Measurements from ENCODE around the gene TGM1. TPM values are rescaled to one million over a fixed set of nuclear protein-coding genes. Genes with fewer than 3 reads are reported as not detected.

TGM1 gene
- polyA plus RNA-seq, 1 of the 3 experiments (the other 2 are of a cell fraction): 2.7 TPM

DNA sequence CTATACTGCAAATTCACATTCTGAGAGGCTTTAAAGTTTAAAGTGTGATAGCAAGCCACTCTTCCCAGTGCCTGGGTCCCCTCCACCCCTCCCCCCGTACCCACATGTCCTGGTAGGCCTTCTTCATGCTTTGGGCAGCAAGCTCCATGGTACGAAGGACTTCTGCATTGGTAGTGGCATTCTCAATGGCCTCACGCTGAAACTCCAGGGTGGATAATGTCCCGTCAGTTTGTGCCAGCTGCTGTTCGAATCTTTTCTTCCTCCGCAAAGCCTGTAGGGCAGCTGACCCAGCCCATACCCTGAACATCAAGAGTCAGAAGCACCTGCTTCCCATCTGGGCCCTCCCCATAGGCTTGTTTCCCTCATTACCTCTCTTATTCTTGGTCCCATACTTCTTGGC, 51.7 kb downstream of the TGM1 start (continued):
- TF ChIP-seq TEAD4 (IDR thresholded peaks at IDR 0.05; ENCODE audit: borderline replicate concordance, insufficient read depth) (no peak), FOXJ3 (CRISPR knock-in tag; IDR thresholded peaks at IDR 0.05) (no peak), FOXM1 (IDR thresholded peaks at IDR 0.05; ENCODE audit: low read depth) (no peak)

DNA sequence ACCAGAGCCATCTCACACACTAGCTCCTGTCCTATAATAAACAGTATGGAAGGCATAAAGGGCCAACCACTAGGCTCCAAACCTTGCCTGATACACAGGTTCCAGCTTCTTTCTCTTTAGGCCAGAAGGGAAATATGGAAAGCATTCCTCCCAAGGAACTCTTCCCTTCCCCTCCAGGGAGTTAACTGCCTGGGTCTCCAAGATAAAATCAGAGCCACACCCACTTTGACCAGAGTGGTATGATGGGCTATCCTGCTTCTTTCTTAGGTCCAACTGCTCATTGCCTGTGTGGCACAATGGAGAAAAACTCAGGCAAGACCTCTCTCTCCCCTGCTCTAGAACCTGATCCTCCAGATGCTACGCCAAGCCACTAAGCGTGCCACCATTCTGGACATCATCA, 55.4 kb downstream of the TGM1 start:
- Histone ChIP-seq H3K9me2 (no peaks in the 10 kb centered on the region), H3K79me2 (ENCODE audit: insufficient read depth) (peaks cover 23% of the 10 kb centered on the region), H3K27me3 (ENCODE audit: insufficient read depth) (no peaks in the 10 kb centered on the region), H4K20me1 (ENCODE audit: insufficient read depth) (no peaks in the 10 kb centered on the region), H3F3A (replicated peaks; ENCODE audit: insufficient read depth) (peaks cover 8% of the 10 kb centered on the region), H3K9me3 (no peaks in the 10 kb centered on the region), H3K4me1 (ENCODE audit: control insufficient read depth in 1 of 2, insufficient read depth in 2 of 2, low read depth in 1 of 2, low read length in 1 of 2) (no peaks in the 10 kb centered on the region; a peak in 1 of 4 replicates), H2AFZ (ENCODE audit: low read depth) (no peak overlapping the region), H3K36me3 (replicated peaks in 1 of 2; ENCODE audit: control insufficient read depth in 1 of 2, insufficient read depth in 2 of 2, low read length in 1 of 2) (peaks cover 53 to 55% of the 10 kb centered on the region in 2 experiments), H3K4me3 (ENCODE audit: low read depth in 2 of 2, low read length in 1 of 2) (no peak overlapping the region), H3K27ac (ENCODE audit: low read depth in 2 of 2, low read length in 1 of 2) (no peak overlapping the region), H3K9ac (no peak overlapping the region), H3K4me2 (no peak overlapping the region)
- DNase-seq: no peak
- ChIA-PET CTCF (interaction anchor here (1.1 to 1.2 kb wide), 2 partner anchors 8 to 101 kb away, joined by 3 to 4 read pairs; partner anchors contain the start of gene MDP1), POLR2A (interaction anchor here (1.1 kb wide), 1 partner anchor 12 kb away, joined by 3 read pairs; the partner anchor contains the start of gene TM9SF1)
- WGBS (ENCODE audit: low lambda C conversion rate): 95% methylated on average over 2 of the region's 2 CpGs
- TF ChIP-seq, protein P1, sequence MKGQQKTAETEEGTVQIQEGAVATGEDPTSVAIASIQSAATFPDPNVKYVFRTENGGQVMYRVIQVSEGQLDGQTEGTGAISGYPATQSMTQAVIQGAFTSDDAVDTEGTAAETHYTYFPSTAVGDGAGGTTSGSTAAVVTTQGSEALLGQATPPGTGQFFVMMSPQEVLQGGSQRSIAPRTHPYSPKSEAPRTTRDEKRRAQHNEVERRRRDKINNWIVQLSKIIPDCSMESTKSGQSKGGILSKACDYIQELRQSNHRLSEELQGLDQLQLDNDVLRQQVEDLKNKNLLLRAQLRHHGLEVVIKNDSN (IDR thresholded peaks at IDR 0.05; ENCODE audit: borderline replicate concordance, low read depth): no peak
- TF ChIP-seq CHD2 (IDR thresholded peaks at IDR 0.05; ENCODE audit: low read length, partially characterized antibody): no peak
- TF ChIP-seq, protein P2, sequence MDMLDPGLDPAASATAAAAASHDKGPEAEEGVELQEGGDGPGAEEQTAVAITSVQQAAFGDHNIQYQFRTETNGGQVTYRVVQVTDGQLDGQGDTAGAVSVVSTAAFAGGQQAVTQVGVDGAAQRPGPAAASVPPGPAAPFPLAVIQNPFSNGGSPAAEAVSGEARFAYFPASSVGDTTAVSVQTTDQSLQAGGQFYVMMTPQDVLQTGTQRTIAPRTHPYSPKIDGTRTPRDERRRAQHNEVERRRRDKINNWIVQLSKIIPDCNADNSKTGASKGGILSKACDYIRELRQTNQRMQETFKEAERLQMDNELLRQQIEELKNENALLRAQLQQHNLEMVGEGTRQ (IDR thresholded peaks at IDR 0.05; ENCODE audit: borderline replicate concordance, low read depth, low read length): no peak
- TF ChIP-seq RXRA (IDR thresholded peaks at IDR 0.05; ENCODE audit: borderline replicate concordance, low read depth): no peak
- no peak for TF ChIP-seq SIN3A (IDR thresholded peaks at IDR 0.05; ENCODE audit: borderline replicate concordance, low read depth, low read length)
- TF ChIP-seq JUND (IDR thresholded peaks at IDR 0.05): no peak
- TF ChIP-seq, protein P3, sequence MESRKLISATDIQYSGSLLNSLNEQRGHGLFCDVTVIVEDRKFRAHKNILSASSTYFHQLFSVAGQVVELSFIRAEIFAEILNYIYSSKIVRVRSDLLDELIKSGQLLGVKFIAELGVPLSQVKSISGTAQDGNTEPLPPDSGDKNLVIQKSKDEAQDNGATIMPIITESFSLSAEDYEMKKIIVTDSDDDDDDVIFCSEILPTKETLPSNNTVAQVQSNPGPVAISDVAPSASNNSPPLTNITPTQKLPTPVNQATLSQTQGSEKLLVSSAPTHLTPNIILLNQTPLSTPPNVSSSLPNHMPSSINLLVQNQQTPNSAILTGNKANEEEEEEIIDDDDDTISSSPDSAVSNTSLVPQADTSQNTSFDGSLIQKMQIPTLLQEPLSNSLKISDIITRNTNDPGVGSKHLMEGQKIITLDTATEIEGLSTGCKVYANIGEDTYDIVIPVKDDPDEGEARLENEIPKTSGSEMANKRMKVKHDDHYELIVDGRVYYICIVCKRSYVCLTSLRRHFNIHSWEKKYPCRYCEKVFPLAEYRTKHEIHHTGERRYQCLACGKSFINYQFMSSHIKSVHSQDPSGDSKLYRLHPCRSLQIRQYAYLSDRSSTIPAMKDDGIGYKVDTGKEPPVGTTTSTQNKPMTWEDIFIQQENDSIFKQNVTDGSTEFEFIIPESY (IDR thresholded peaks at IDR 0.05; ENCODE audit: borderline replicate concordance, low read depth): no peak
- TF ChIP-seq TCF12 (IDR thresholded peaks at IDR 0.05): no peak
- TF ChIP-seq, protein P4, sequence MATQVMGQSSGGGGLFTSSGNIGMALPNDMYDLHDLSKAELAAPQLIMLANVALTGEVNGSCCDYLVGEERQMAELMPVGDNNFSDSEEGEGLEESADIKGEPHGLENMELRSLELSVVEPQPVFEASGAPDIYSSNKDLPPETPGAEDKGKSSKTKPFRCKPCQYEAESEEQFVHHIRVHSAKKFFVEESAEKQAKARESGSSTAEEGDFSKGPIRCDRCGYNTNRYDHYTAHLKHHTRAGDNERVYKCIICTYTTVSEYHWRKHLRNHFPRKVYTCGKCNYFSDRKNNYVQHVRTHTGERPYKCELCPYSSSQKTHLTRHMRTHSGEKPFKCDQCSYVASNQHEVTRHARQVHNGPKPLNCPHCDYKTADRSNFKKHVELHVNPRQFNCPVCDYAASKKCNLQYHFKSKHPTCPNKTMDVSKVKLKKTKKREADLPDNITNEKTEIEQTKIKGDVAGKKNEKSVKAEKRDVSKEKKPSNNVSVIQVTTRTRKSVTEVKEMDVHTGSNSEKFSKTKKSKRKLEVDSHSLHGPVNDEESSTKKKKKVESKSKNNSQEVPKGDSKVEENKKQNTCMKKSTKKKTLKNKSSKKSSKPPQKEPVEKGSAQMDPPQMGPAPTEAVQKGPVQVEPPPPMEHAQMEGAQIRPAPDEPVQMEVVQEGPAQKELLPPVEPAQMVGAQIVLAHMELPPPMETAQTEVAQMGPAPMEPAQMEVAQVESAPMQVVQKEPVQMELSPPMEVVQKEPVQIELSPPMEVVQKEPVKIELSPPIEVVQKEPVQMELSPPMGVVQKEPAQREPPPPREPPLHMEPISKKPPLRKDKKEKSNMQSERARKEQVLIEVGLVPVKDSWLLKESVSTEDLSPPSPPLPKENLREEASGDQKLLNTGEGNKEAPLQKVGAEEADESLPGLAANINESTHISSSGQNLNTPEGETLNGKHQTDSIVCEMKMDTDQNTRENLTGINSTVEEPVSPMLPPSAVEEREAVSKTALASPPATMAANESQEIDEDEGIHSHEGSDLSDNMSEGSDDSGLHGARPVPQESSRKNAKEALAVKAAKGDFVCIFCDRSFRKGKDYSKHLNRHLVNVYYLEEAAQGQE (IDR thresholded peaks at IDR 0.05; ENCODE audit: low read depth, low read length): no peak
- no peak for TF ChIP-seq RFX5 (IDR thresholded peaks at IDR 0.05; ENCODE audit: low read length)
- TF ChIP-seq, protein P5, sequence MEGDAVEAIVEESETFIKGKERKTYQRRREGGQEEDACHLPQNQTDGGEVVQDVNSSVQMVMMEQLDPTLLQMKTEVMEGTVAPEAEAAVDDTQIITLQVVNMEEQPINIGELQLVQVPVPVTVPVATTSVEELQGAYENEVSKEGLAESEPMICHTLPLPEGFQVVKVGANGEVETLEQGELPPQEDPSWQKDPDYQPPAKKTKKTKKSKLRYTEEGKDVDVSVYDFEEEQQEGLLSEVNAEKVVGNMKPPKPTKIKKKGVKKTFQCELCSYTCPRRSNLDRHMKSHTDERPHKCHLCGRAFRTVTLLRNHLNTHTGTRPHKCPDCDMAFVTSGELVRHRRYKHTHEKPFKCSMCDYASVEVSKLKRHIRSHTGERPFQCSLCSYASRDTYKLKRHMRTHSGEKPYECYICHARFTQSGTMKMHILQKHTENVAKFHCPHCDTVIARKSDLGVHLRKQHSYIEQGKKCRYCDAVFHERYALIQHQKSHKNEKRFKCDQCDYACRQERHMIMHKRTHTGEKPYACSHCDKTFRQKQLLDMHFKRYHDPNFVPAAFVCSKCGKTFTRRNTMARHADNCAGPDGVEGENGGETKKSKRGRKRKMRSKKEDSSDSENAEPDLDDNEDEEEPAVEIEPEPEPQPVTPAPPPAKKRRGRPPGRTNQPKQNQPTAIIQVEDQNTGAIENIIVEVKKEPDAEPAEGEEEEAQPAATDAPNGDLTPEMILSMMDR (IDR thresholded peaks at IDR 0.05): no peak
- no peak for TF ChIP-seq ELF1 (IDR thresholded peaks at IDR 0.05)
- TF ChIP-seq YY1 (IDR thresholded peaks at IDR 0.05; ENCODE audit: low read depth): no peak

All from SK-N-SH (cell line).